Measurements from ENCODE around the gene SLFNL1.

Gene SLFNL1

DNA sequence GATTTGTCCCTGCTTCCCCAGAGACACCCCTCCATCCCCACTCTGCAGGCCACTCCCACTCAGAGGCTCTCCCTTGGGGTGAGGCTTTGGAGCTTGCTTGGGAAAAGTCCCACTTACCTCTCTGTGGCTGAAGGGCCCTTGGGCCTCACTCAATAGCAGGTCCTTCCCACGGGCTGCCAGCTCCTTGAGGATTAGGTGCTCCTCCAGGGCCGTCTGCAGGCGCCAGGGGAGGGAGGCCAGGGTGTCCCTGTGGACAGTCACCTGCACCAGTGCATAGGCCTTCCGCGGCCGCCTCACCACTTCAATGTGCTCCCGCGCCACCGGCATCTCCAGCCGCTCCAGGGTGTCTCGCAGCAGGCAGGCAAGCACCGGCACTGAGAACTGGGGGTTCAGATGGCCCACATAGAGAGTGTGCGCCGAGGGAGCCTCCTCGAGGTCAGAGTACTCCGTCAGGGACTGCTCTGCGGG, 1.4 kb downstream of the SLFNL1 start:
- Histone ChIP-seq H3K27me3 (ENCODE audit: insufficient read depth, low read depth) (no peaks in the 10 kb centered on the region), H2AFZ (ENCODE audit: low read depth) (no peak overlapping the region)
- TF ChIP-seq CTCF (conservative IDR thresholded peaks at IDR 0.05; ENCODE audit: low read depth, low read length): no peak

DNA sequence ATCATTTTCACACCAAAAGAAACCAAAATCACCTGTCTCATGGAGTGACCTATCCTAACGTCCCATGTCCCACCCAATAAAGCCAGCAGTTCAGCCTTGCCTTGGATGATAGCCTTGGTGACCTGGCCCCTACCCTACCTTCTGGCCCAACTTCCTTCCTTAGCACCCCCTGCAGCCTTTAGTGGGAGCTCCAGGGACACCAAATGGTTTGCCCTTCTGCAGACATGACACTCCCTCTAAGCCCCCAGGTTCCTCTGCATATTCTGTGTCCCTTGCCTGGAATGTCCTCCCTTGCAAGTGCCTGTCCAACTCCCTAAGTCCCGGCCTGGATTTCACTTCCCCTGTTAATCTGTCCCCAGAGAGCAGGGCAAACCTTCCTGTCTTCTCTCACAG, 2.2 kb downstream of the SLFNL1 start:
- Histone ChIP-seq H4K20me1 (ENCODE audit: insufficient read depth) (no peaks in the 10 kb centered on the region), H3K9ac (no peak overlapping the region), H3K27me3 (ENCODE audit: insufficient read depth, low read depth) (no peaks in the 10 kb centered on the region), H3K79me2 (ENCODE audit: insufficient read depth, low read depth) (no peaks in the 10 kb centered on the region), H3K36me3 (ENCODE audit: insufficient read depth) (no peaks in the 10 kb centered on the region), H2AFZ (ENCODE audit: low read depth) (no peak overlapping the region), H3K4me3 (IDR thresholded peaks at IDR 0.05; ENCODE audit: insufficient read depth, low read depth, low read length) (no peak overlapping the region), H3K27ac (no peak overlapping the region), H3K4me2 (no peak overlapping the region), H3K4me1 (ENCODE audit: low read depth, poor library complexity, severe bottlenecking) (no peaks in the 10 kb centered on the region)
- TF ChIP-seq CTCF (conservative IDR thresholded peaks at IDR 0.05; ENCODE audit: low read depth, low read length): no peak

More for the DNA sequence above, 1.4 kb downstream of the SLFNL1 start:
- no peaks in the 10 kb centered on the region for H3K79me2 ChIP-seq (ENCODE audit: insufficient read depth, low read depth)
- H3K4me3 ChIP-seq (IDR thresholded peaks at IDR 0.05; ENCODE audit: insufficient read depth, low read depth, low read length): no peak overlapping the region
- H3K36me3 ChIP-seq (ENCODE audit: insufficient read depth): no peaks in the 10 kb centered on the region
- no peaks in the 10 kb centered on the region for H3K4me1 ChIP-seq (ENCODE audit: low read depth, poor library complexity, severe bottlenecking)
- no peak overlapping the region for H3K4me2 ChIP-seq
- no peak overlapping the region for H3K9ac ChIP-seq
- H3K27ac ChIP-seq: no peak overlapping the region
- H4K20me1 ChIP-seq (ENCODE audit: insufficient read depth): no peaks in the 10 kb centered on the region

GRCh38 chr1:41018018-41018410, 3.5 kb downstream of the SLFNL1 start:
- Histone ChIP-seq H3K27me3 (ENCODE audit: insufficient read depth, low read depth) (no peaks in the 10 kb centered on the region), H3K79me2 (ENCODE audit: insufficient read depth, low read depth) (no peaks in the 10 kb centered on the region), H3K4me2 (no peak overlapping the region), H3K4me3 (IDR thresholded peaks at IDR 0.05; ENCODE audit: insufficient read depth, low read depth, low read length) (no peak overlapping the region), H3K4me1 (ENCODE audit: low read depth, poor library complexity, severe bottlenecking) (no peaks in the 10 kb centered on the region), H3K36me3 (ENCODE audit: insufficient read depth) (no peaks in the 10 kb centered on the region), H2AFZ (ENCODE audit: low read depth) (no peak overlapping the region), H3K27ac (no peak overlapping the region), H3K9ac (no peak overlapping the region), H4K20me1 (ENCODE audit: insufficient read depth) (no peaks in the 10 kb centered on the region)
- TF ChIP-seq CTCF (conservative IDR thresholded peaks at IDR 0.05; ENCODE audit: low read depth, low read length): no peak

DNA sequence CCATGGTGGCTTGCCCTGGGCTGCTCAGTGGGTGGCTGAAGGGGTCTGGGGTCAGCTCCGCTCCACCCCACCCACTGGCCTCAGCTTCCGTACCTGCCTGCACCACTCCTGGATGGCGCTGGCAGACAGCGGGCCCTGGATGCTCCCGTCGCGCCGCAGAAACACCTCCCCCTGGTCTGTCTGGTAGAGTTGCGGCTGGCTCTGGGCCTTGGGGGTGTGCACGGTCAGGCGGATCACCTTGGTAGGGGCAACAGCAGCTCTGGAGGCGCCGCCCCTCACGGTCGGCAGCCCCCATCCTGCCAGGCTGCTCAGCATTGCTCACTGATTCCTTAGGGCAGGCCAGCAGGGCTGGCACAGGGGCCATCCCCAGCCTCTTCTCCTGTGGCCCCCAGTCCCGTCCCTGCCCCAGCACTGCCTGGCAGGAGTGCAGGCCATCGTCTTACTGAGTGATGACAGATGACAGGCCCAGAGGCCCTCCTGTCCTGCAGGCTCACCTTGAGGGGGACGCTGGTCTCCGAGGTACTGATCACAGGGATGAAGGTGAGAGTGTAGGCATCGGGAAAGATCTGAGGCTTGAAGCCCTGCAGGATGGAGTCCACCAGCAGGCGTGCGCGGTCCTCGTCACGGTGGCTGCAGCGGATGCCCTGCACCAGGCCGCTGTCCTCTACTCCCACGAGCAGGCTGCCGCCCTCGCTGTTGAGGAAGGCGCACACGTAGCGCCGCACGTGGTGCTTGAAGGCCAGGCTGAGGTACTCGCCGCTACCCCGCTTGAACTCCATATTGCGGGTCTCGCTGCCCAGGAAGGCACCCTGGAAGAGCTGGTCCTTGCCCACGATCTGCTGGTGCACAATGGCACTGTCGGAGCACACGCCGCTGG, 4.1 kb downstream of the SLFNL1 start:
- H3K27me3 ChIP-seq (ENCODE audit: insufficient read depth, low read depth): no peaks in the 10 kb centered on the region
- no peaks in the 10 kb centered on the region for H3K4me1 ChIP-seq (ENCODE audit: low read depth, poor library complexity, severe bottlenecking)
- H3K4me2 ChIP-seq: no peak overlapping the region
- no peak for TF ChIP-seq CTCF (conservative IDR thresholded peaks at IDR 0.05; ENCODE audit: low read depth, low read length)
- H4K20me1 ChIP-seq (ENCODE audit: insufficient read depth): no peaks in the 10 kb centered on the region
- H3K36me3 ChIP-seq (ENCODE audit: insufficient read depth): no peaks in the 10 kb centered on the region; the same call in 1 of the 2 replicates
- H3K9ac ChIP-seq: no peak overlapping the region
- H3K4me3 ChIP-seq (IDR thresholded peaks at IDR 0.05; ENCODE audit: insufficient read depth, low read depth, low read length): no peak overlapping the region
- H3K79me2 ChIP-seq (ENCODE audit: insufficient read depth, low read depth): no peaks in the 10 kb centered on the region
- H2AFZ ChIP-seq (ENCODE audit: low read depth): no peak overlapping the region
- no peak overlapping the region for H3K27ac ChIP-seq
